Activated CD8-positive, alpha-beta memory T cell treated with anti-CD3 and anti-CD28 coated beads, Interleukin-2, amount 50 U/mL, for 24 hours (primary cell): Measurements from ENCODE around the gene CAPRIN1.
A peak's percentile ranks its signal among the peaks of the same experiment; 100 is the strongest.
"Not testable (repeated sequence)": the region's sequence is repeated elsewhere in the genome, so short reads cannot be mapped to it uniquely, and the experiment has no call there.

Source experiments
- DNase-seq: peaks from one replicate; pipeline ENCODE4 v3.0.0-alpha.2; 2020; ENCODE audit errors: extremely low read depth

The CAPRIN1 gene

GRCh38 chr11:34052036-34052607 is 591 bp downstream of the CAPRIN1 start:
- DNase-seq, result peak; percentile 74

GRCh38 chr11:34052608-34053160 is 1.2 kb downstream of the CAPRIN1 start:
- DNase-seq, result peak; percentile 7

- peak; percentile 65 for DNase-seq
Observed at GRCh38 chr11:34053161-34053686, 1.7 kb downstream of the CAPRIN1 start.

GRCh38 chr11:34054351-34054750 is 2.8 kb downstream of the CAPRIN1 start:
- not testable (repeated sequence) for DNase-seq

GRCh38 chr11:34055218-34056000 is 3.9 kb downstream of the CAPRIN1 start:
- no peak for DNase-seq

- DNase-seq, result no peak
Observed at GRCh38 chr11:34056672-34057071, 5.1 kb downstream of the CAPRIN1 start.

GRCh38 chr11:34063061-34063795 is 11.7 kb downstream of the CAPRIN1 start:
- no peak for DNase-seq

GRCh38 chr11:34064291-34064690 is 12.8 kb downstream of the CAPRIN1 start:
- DNase-seq, result no peak

GRCh38 chr11:34065505-34066203 is 14.1 kb downstream of the CAPRIN1 start:
- DNase-seq, result no peak

GRCh38 chr11:34066766-34067165 is 15.2 kb downstream of the CAPRIN1 start:
- not testable (repeated sequence) for DNase-seq

GRCh38 chr11:34067383-34068065 is 16.0 kb downstream of the CAPRIN1 start:
- no peak for DNase-seq

GRCh38 chr11:34068111-34068510 is 16.6 kb downstream of the CAPRIN1 start:
- no peak for DNase-seq

- not testable (repeated sequence) for DNase-seq
Observed at GRCh38 chr11:34071306-34071705, 19.8 kb downstream of the CAPRIN1 start.

- no peak for DNase-seq
Observed at GRCh38 chr11:34072041-34072440, 20.5 kb downstream of the CAPRIN1 start.

- no peak for DNase-seq
Observed at GRCh38 chr11:34072832-34073231, 21.3 kb downstream of the CAPRIN1 start.

GRCh38 chr11:34074391-34074790 is 22.9 kb downstream of the CAPRIN1 start:
- DNase-seq, result no peak

GRCh38 chr11:34075178-34075820 is 23.8 kb downstream of the CAPRIN1 start:
- DNase-seq, result no peak

GRCh38 chr11:34080609-34081008 is 29.1 kb downstream of the CAPRIN1 start:
- DNase-seq, result no peak

- DNase-seq, result no peak
Observed at GRCh38 chr11:34084637-34085036, 33.1 kb downstream of the CAPRIN1 start.

- DNase-seq, result no peak
Observed at GRCh38 chr11:34086554-34087283, 35.2 kb downstream of the CAPRIN1 start.
